Activated CD4-positive, alpha-beta T cell treated with anti-CD3 and anti-CD28 coated beads, Interleukin-10, Interleukin-2, amounts not matched to agents 100 ng/mL and 50 ng/mL, durations not matched to agents 16 hours and 8 hours (primary cell): ENCODE results near the gene RAB3IL1.

ENCODE experiments used
- DNase-seq: peaks from one replicate; pipeline ENCODE4 v3.0.0-alpha.2; 2020

The RAB3IL1 gene

GRCh38 chr11:61952882-61953281 is 35.5 kb upstream of the RAB3IL1 start:
- DNase-seq = no peak

GRCh38 chr11:61951484-61952135 is 34.2 kb upstream of the RAB3IL1 start:
- DNase-seq = no peak

- DNase-seq = no peak
These were observed 32.7 kb upstream of the RAB3IL1 start, which contains the start of gene BEST1 for GRCh38 chr11:61950035-61950547. BEST1 (plus strand) TSS chr11:61950351; CDS start chr11:61951807, 1,456 bp downstream.

- DNase-seq = peak; percentile 52
These were observed 32.0 kb upstream of the RAB3IL1 start for GRCh38 chr11:61949169-61950034.

- no peak for DNase-seq
These were observed 31.1 kb upstream of the RAB3IL1 start for GRCh38 chr11:61948505-61948904.

- DNase-seq = peak; percentile 74
These were observed 30.3 kb upstream of the RAB3IL1 start for GRCh38 chr11:61947486-61948210.

GRCh38 chr11:61946894-61947293 is 29.5 kb upstream of the RAB3IL1 start:
- DNase-seq = no peak

- DNase-seq = no peak
These were observed 27.8 kb upstream of the RAB3IL1 start for GRCh38 chr11:61945191-61945590.

GRCh38 chr11:61940466-61940865 is 23.1 kb upstream of the RAB3IL1 start:
- no peak for DNase-seq

GRCh38 chr11:61935861-61936260 is 18.5 kb upstream of the RAB3IL1 start:
- no peak for DNase-seq

- DNase-seq = no peak
These were observed 13.6 kb upstream of the RAB3IL1 start for GRCh38 chr11:61930933-61931332.

GRCh38 chr11:61928606-61929005 is 11.2 kb upstream of the RAB3IL1 start:
- no peak for DNase-seq

- no peak for DNase-seq
These were observed 10.1 kb upstream of the RAB3IL1 start for GRCh38 chr11:61927501-61927900.

- DNase-seq = no peak
These were observed 8.9 kb upstream of the RAB3IL1 start for GRCh38 chr11:61926235-61926634.

GRCh38 chr11:61925736-61926135 is 8.4 kb upstream of the RAB3IL1 start:
- DNase-seq = no peak

- DNase-seq = no peak
These were observed 6.7 kb upstream of the RAB3IL1 start for GRCh38 chr11:61924064-61924455.

- no peak for DNase-seq
These were observed 6.0 kb upstream of the RAB3IL1 start for GRCh38 chr11:61923166-61924063.

- DNase-seq = no peak
These were observed 5.2 kb upstream of the RAB3IL1 start for GRCh38 chr11:61922539-61922938.

GRCh38 chr11:61921446-61921845 is 4.1 kb upstream of the RAB3IL1 start:
- DNase-seq = no peak

- no peak for DNase-seq
These were observed 2.6 kb upstream of the RAB3IL1 start for GRCh38 chr11:61919705-61920631.
